ENCODE results near the gene GARNL3.

The GARNL3 gene

GRCh38 chr9:127392976-127393375 lies 128.4 kb downstream of the GARNL3 start:
- H3K4me3 ChIP-seq (ENCODE audit: low read depth, low read length), result no peak overlapping the region
- TF ChIP-seq, protein P1, sequence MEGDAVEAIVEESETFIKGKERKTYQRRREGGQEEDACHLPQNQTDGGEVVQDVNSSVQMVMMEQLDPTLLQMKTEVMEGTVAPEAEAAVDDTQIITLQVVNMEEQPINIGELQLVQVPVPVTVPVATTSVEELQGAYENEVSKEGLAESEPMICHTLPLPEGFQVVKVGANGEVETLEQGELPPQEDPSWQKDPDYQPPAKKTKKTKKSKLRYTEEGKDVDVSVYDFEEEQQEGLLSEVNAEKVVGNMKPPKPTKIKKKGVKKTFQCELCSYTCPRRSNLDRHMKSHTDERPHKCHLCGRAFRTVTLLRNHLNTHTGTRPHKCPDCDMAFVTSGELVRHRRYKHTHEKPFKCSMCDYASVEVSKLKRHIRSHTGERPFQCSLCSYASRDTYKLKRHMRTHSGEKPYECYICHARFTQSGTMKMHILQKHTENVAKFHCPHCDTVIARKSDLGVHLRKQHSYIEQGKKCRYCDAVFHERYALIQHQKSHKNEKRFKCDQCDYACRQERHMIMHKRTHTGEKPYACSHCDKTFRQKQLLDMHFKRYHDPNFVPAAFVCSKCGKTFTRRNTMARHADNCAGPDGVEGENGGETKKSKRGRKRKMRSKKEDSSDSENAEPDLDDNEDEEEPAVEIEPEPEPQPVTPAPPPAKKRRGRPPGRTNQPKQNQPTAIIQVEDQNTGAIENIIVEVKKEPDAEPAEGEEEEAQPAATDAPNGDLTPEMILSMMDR (IDR thresholded peaks at IDR 0.05; ENCODE audit: insufficient read depth, low read depth, low read length, missing control alignments), result no peak
- DNase-seq (ENCODE audit: low read depth), result no peak

- H3K4me3 ChIP-seq (ENCODE audit: low read depth, low read length), result no peak overlapping the region
- TF ChIP-seq, protein P1 (IDR thresholded peaks at IDR 0.05; ENCODE audit: insufficient read depth, low read depth, low read length, missing control alignments), result no peak
- no peak for DNase-seq (ENCODE audit: low read depth)
Observed at GRCh38 chr9:127393645-127394044, 129.1 kb downstream of the GARNL3 start.

DNA sequence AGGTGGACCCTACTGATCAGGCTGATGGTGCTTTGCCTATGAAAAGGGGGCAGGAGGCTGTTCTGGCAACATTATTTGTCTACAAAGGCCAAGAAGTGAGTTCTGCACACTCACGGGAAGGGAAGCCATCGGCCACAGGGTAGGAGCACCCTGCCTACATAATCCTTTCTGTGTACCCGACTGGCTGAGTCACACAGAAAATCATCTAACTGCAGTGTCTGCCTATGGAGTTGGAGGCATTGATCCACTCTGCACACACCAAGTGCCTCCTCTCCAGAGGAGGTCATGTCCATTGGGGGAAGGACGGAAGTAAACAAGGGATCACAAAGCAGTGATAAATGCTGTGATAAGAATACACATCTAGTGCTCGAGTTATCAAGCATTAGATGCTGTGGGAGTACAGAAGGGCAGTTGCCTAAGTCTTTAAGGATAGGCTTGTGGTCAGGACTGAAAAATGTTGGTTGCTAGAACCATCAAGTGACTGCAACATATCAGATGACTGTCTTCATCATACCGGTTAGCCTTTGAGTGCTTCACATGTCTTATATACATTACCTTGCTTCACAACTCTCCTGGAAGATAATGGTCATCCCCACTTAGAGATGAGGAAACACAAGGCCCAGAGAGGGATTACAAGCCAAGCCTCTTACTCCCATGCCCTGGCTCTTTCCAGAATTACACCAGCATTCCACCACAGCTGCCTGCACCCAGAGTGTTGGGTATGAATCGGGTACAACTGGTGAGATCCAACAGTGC lies 131.1 kb downstream of the GARNL3 start:
- H3K4me3 ChIP-seq (ENCODE audit: low read depth, low read length), result peak overlapping the region; percentile 69; the same call in 1 of the 2 replicates
- DNase-seq (ENCODE audit: low read depth), result no peak
- TF ChIP-seq, protein P1 (IDR thresholded peaks at IDR 0.05; ENCODE audit: insufficient read depth, low read depth, low read length, missing control alignments), result no peak

GRCh38 chr9:127396253-127396807 lies 131.8 kb downstream of the GARNL3 start:
- TF ChIP-seq, protein P1 (IDR thresholded peaks at IDR 0.05; ENCODE audit: insufficient read depth, low read depth, low read length, missing control alignments), result no peak
- no peak for DNase-seq (ENCODE audit: low read depth)
- peak overlapping the region; percentile 69 for H3K4me3 ChIP-seq (ENCODE audit: low read depth, low read length)

DNA sequence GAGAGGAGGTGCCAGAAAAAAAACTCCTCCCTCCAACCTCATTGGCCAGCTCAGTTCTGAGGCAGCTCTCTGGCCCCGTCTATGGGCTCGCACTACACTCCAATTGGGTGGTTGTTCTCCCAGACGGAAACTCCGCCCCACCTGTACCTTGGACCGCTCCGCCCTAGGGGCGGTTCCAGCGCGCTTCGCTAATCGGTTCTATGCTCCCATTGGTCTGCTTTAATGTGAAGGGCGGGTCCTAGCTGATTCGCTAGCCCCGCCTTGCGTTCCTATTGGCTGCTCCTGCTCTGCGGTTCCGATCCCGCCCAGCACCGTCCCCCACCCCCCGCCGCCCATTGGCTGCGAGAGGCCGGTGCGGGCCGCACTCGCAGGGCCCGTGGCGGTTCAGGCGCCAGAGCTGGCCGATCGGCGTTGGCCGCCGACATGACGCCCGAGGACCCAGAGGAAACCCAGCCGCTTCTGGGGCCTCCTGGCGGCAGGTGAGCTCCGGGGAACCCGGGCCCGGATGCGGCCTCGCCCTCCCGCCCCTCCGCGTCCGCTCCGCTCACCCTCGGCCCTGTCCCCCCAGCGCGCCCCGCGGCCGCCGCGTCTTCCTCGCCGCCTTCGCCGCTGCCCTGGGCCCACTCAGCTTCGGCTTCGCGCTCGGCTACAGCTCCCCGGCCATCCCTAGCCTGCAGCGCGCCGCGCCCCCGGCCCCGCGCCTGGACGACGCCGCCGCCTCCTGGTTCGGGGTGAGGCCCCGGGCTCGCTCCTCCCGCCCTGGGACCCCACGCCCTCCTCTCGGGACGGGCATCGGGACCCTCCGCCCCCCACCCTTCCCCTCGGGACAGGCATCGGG lies 132.5 kb downstream of the GARNL3 start, which contains the start of gene SLC2A8:
TSS of gene SLC2A8 (plus strand) at position 362 of the 838 bp plus-strand sequence. CDS start at position 424, 62 bp downstream.
- TF ChIP-seq, protein P1 (IDR thresholded peaks at IDR 0.05; ENCODE audit: insufficient read depth, low read depth, low read length, missing control alignments), result peak; percentile 14
- H3K4me3 ChIP-seq (ENCODE audit: low read depth, low read length), result peak within 1 kb of the TSS; percentile 69

DNA sequence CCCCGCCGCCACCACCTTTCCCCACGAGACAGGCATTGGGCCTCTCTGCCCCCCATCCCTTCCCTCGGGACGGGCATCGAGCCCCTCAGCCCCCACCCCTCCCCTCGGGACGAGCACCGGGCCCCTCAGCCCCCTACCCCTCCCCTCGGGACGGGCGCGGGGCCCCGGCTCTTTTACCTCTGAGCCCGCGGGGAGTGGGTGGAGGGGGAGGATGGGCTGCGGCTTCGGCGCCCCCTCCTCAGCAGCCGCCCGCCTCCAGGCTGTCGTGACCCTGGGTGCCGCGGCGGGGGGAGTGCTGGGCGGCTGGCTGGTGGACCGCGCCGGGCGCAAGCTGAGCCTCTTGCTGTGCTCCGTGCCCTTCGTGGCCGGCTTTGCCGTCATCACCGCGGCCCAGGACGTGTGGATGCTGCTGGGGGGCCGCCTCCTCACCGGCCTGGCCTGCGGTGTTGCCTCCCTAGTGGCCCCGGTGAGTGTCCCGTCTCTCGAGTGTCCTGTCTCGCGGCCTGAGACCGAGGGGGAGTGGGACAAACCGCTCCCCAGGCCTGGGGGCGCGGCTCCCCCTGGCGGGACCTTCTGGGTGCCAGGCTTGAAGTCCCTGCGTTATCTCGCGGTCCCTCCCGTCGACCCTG lies 133.2 kb downstream of the GARNL3 start:
- DNase-seq (ENCODE audit: low read depth), result peak; percentile 64
- peak overlapping the region; percentile 68 for H3K4me3 ChIP-seq (ENCODE audit: low read depth, low read length)

More for the DNA sequence above, 132.5 kb downstream of the GARNL3 start, which contains the start of gene SLC2A8:
- DNase-seq (ENCODE audit: low read depth), result peak; percentile 100

More for the DNA sequence above, 133.2 kb downstream of the GARNL3 start:
- TF ChIP-seq, protein P1 (IDR thresholded peaks at IDR 0.05; ENCODE audit: insufficient read depth, low read depth, low read length, missing control alignments), result peak; percentile 58

Data from GM12865 (cell line).